ENCODE results near the gene KCNF1. TPM values are rescaled to one million over a fixed set of nuclear protein-coding genes. Genes with fewer than 3 reads are reported as not detected.

The KCNF1 gene
- total and polyA plus RNA-seq, 9 donors: 0.11 to 0.30 (median 0.14) TPM; not detected in 5

GRCh38 chr2:10915731-10916276, 4.1 kb downstream of the KCNF1 start:
- intact Hi-C loops (cut with DNase I): no loop called here

GRCh38 chr2:10916953-10917352, 5.2 kb downstream of the KCNF1 start:
- H3K4me1 ChIP-seq (ENCODE audit: insufficient read depth): peaks cover 2% of the 10 kb centered on the region
- no peak overlapping the region for H3K27ac ChIP-seq
- no peak for TF ChIP-seq CTCF (IDR thresholded peaks at IDR 0.05)
- TF ChIP-seq EP300 (IDR thresholded peaks at IDR 0.05): no peak
- no peaks in the 10 kb centered on the region for H3K36me3 ChIP-seq
- H3K9me3 ChIP-seq: no peaks in the 10 kb centered on the region
- DNase-seq: no peak
- no peak overlapping the region for H3K4me3 ChIP-seq
- intact Hi-C loops (cut with DNase I): no loop called here
- WGBS, 3 donors: 89 to 92% (median 92%) methylated on average over 6 of the region's 6 CpGs
- no peaks in the 10 kb centered on the region for H3K27me3 ChIP-seq

More at GRCh38 chr2:10915731-10916276, 4.1 kb downstream of the KCNF1 start:
- no peak overlapping the region for H3K27ac ChIP-seq
- H3K27me3 ChIP-seq: no peaks in the 10 kb centered on the region
- TF ChIP-seq CTCF (IDR thresholded peaks at IDR 0.05) (no peak), EP300 (IDR thresholded peaks at IDR 0.05) (no peak), POLR2A (IDR thresholded peaks at IDR 0.05) (no peak)
- no peaks in the 10 kb centered on the region for H3K36me3 ChIP-seq
- no peaks in the 10 kb centered on the region for H3K9me3 ChIP-seq
- no peak for DNase-seq
- no peak overlapping the region for H3K4me3 ChIP-seq
- WGBS, 3 donors: 81 to 84% (median 82%) methylated on average over 10 of the region's 10 CpGs
- peaks cover 2% of the 10 kb centered on the region for H3K4me1 ChIP-seq (ENCODE audit: insufficient read depth)

GRCh38 chr2:10917927-10918326, 6.2 kb downstream of the KCNF1 start:
- Histone ChIP-seq H3K27ac (no peak overlapping the region), H3K36me3 (no peaks in the 10 kb centered on the region), H3K9me3 (no peaks in the 10 kb centered on the region), H3K4me3 (no peak overlapping the region), H3K27me3 (no peaks in the 10 kb centered on the region), H3K4me1 (ENCODE audit: insufficient read depth) (peaks cover 2% of the 10 kb centered on the region)
- intact Hi-C loops (cut with DNase I): no loop called here
- TF ChIP-seq CTCF (IDR thresholded peaks at IDR 0.05) (no peak), POLR2A (IDR thresholded peaks at IDR 0.05) (no peak), EP300 (IDR thresholded peaks at IDR 0.05) (no peak)
- 96 to 97% (median 97%) methylated on average over 4 of the region's 4 CpGs for WGBS, 3 donors
- DNase-seq: no peak

- Histone ChIP-seq H3K27me3 (no peaks in the 10 kb centered on the region), H3K9me3 (no peaks in the 10 kb centered on the region), H3K4me1 (ENCODE audit: insufficient read depth) (peaks cover 2% of the 10 kb centered on the region), H3K4me3 (no peak overlapping the region), H3K36me3 (no peaks in the 10 kb centered on the region), H3K27ac (no peak overlapping the region)
- intact Hi-C loops (cut with DNase I): no loop called here
- 18 to 34% (median 19%) methylated on average over 20 of the region's 20 CpGs for WGBS, 3 donors
- TF ChIP-seq EP300 (IDR thresholded peaks at IDR 0.05) (no peak), POLR2A (IDR thresholded peaks at IDR 0.05) (no peak), CTCF (IDR thresholded peaks at IDR 0.05) (no peak)
- peak in 2 of 5 donors; percentile 39 to 65 for DNase-seq
These were observed 7.1 kb downstream of the KCNF1 start for GRCh38 chr2:10918661-10919409.
